AG10803 (cell line): ENCODE data around the gene CWC22.
A peak's percentile ranks its signal among the peaks of the same experiment; 100 is the strongest.

Experiments
- DNase-seq: peaks from one replicate; pipeline ENCODE4 v3.0.0; 2010; ENCODE audit warnings: low read depth
- H3K4me3 ChIP-seq: 2 replicates; pipeline ENCODE4 v1.5.1; 2011; ENCODE audit warnings: mild to moderate bottlenecking, low read length, control low read depth
- CTCF ChIP-seq: conservative IDR thresholded peaks from 2 replicates; pipeline ENCODE4 v1.5.1; 2011; ENCODE audit warnings: mild to moderate bottlenecking, low read length, control low read depth, inconsistent platforms

Gene CWC22

GRCh38 chr2:179917272-179917671, 89.8 kb downstream of the CWC22 start:
- TF ChIP-seq CTCF: no peak
- no peak overlapping the region for H3K4me3 ChIP-seq
- DNase-seq: peak; percentile 75

GRCh38 chr2:179915395-179915992, 91.6 kb downstream of the CWC22 start:
- DNase-seq: no peak
- no peak for TF ChIP-seq CTCF
- H3K4me3 ChIP-seq: no peak overlapping the region

DNA sequence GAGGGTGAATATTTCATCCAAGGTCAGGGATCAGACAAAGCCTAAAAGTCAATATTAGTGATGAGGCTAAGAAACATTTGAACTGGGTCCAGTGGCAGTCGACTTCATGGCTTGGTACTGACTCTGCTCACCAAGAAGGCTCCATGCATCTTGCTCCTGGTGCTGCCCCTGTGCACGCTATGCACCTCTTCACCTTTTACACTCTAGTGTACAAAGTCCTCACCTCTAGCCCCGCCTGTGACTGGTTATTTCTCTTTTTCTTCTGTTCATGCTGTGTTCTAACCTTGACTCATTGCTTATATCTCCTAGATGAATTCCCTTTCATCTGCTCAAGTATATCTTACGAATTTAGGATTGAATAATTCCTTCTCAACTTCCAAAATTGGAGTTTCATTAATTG, 93.3 kb downstream of the CWC22 start:
- DNase-seq: no peak
- H3K4me3 ChIP-seq: no peak overlapping the region
- no peak for TF ChIP-seq CTCF

DNA sequence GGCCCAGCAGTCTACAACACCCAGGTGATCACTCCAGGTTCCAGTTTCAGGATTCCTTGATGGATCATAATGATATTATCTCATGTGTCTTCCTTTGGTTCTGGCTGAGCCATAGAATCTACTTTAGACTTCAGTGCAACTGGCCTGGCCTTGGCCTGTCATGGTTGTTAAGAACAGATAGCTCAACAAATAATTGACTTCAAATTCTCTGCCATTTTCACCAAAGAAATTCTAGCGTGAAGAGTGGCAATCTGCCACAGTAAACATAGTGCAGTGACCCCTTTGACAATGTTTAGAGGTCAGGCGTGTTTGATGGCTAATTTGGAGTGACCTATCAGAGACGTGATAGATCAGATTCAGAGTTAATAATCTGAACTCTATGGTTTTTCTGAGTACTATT, 95.5 kb downstream of the CWC22 start:
- TF ChIP-seq CTCF: no peak
- no peak for DNase-seq
- no peak overlapping the region for H3K4me3 ChIP-seq

- no peak for TF ChIP-seq CTCF
- DNase-seq: no peak
- no peak overlapping the region for H3K4me3 ChIP-seq
Measured at GRCh38 chr2:179910735-179911113, 96.4 kb downstream of the CWC22 start.

GRCh38 chr2:179909845-179910734, 97.0 kb downstream of the CWC22 start:
- TF ChIP-seq CTCF: no peak
- no peak overlapping the region for H3K4me3 ChIP-seq

DNA sequence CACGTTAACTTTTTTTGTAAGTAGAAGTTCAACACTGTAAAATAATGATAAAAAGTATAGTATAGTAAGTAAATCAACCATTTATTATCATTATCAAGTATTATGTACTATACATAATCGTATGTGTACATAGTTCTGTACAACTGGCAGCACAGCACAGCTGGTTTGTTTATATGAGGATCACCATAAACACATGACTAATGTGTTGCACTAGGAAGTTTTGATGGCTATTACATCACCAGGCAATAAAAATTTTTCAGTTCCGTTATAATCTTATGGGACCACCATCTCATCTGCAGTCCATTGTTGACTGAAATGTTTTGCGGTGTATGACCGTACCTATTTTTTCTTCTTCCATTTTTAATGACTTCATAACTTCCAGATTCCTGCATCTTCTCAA, 106.4 kb downstream of the CWC22 start:
- TF ChIP-seq CTCF: no peak
- no peak for DNase-seq
- H3K4me3 ChIP-seq: no peak overlapping the region

More at GRCh38 chr2:179909845-179910734, 97.0 kb downstream of the CWC22 start:
- no peak for DNase-seq
